GM12878 (cell line): ENCODE results near the gene SPON2. TPM values are rescaled to one million over a fixed set of nuclear protein-coding genes. Genes with fewer than 3 reads are reported as not detected.

Experiments used
- ATAC-seq: fragments of 200-7000 bp; cut with Tn5 transposase; 3 replicates; pipeline ENCODE4 v1.9.1; 2020; ENCODE audit warnings: mild to moderate bottlenecking, moderate library complexity
- BruUV-seq: library from RNA; stranded (reverse); fragments of 400-500 nt; replicated peaks from 2 replicates; lab custom pipeline; 2021; lab: Mats Ljungman, UMichigan
- CTCF ChIA-PET: fragments of 300-600 bp; sonication (Branson Sonifier 250); formaldehyde crosslinking; extraction: SDS; loops from one replicate; lab custom pipeline; 2021; ENCODE audit warnings: inconsistent platforms; lab: Yijun Ruan, JAX
- POLR2A ChIA-PET: fragments of 350-600 bp; formaldehyde crosslinking; extraction: SDS; loops from one replicate; lab custom pipeline; 2021; ENCODE audit warnings: inconsistent platforms; lab: Charles Lee
- RAD21 ChIA-PET: fragments of 300-600 bp; sonication (Branson Sonifier 250); formaldehyde crosslinking; loops from one replicate; lab custom pipeline; 2023; ENCODE audit warnings: antibody characterized with exemption; ENCODE audit not compliant: unreplicated experiment; lab: Charles Lee
- SMC1A ChIA-PET: fragments of 300-600 bp; sonication (Branson Sonifier 250); formaldehyde crosslinking; loops from one replicate; lab custom pipeline; 2023; ENCODE audit not compliant: unreplicated experiment, uncharacterized antibody; lab: Charles Lee
- DNase-seq: peaks from one replicate; pipeline ENCODE4 v3.0.0-alpha.2; 2011; ENCODE audit warnings: low read depth, low spot score
- FAIRE-seq: peaks from 3 replicates; lab custom pipeline; 2011; peaks lifted over from hg19 to GRCh38; lab: Jason Lieb, UNC
- H2AFZ ChIP-seq: 2 replicates; pipeline ENCODE4 v1.6.0; 2011; ENCODE audit warnings: low read depth, low read length, control low read depth; ENCODE audit not compliant: control insufficient read depth
- H3K27ac ChIP-seq: 2 replicates; pipeline ENCODE4 v1.5.1; 2011; ENCODE audit warnings: control low read depth; ENCODE audit not compliant: control insufficient read depth, insufficient read depth
- H3K27me3 ChIP-seq, 2 experiments: replicated peaks in 1 of 2; 2 replicates each; pipeline versions ENCODE4 v1.6.0 to v1.6.1; 2011; ENCODE audit warnings: low read length in 1 of 2; ENCODE audit not compliant: control insufficient read depth in 2 of 2, insufficient read depth in 2 of 2
- H3K36me3 ChIP-seq, 2 experiments: 2 replicates each; pipeline ENCODE4 v1.5.1; 2011; ENCODE audit warnings: low read length in 1 of 2; ENCODE audit not compliant: control insufficient read depth in 2 of 2, insufficient read depth in 2 of 2
- H3K4me1 ChIP-seq: 2 replicates; pipeline ENCODE4 v1.6.1; 2011; ENCODE audit warnings: mild to moderate bottlenecking, low read length, moderate library complexity, mixed read lengths; ENCODE audit not compliant: control insufficient read depth, insufficient read depth
- H3K4me2 ChIP-seq: 2 replicates; pipeline ENCODE4 v1.6.0; 2011; ENCODE audit warnings: control low read depth; ENCODE audit not compliant: control insufficient read depth, insufficient read depth
- H3K4me3 ChIP-seq: fragments of 200-600 bp; sonication (generic); 2 replicates; pipeline ENCODE4 v1.5.1; 2016
- H3K79me2 ChIP-seq: 2 replicates; pipeline ENCODE4 v1.6.0; 2011; ENCODE audit warnings: low read length; ENCODE audit not compliant: control insufficient read depth, insufficient read depth
- H3K9ac ChIP-seq: 2 replicates; pipeline ENCODE4 v1.8.0; 2011; ENCODE audit warnings: low read length, control low read depth, mixed read lengths; ENCODE audit not compliant: control insufficient read depth, insufficient read depth
- H3K9me3 ChIP-seq: replicated peaks from 3 replicates; pipeline ENCODE4 v1.5.1; 2011; ENCODE audit warnings: mild to moderate bottlenecking, low read length; ENCODE audit not compliant: control insufficient read depth, insufficient read depth
- H4K20me1 ChIP-seq: 2 replicates; pipeline ENCODE4 v1.6.0; 2011; ENCODE audit not compliant: control insufficient read depth, insufficient read depth
- ELK1 ChIP-seq: IDR thresholded peaks from 2 replicates; pipeline ENCODE4 v1.6.1; 2012; ENCODE audit warnings: low read depth, low read length, improper control_type of control experiment
- NFXL1 ChIP-seq: fragments of 450-650 bp; IDR thresholded peaks from 2 replicates; pipeline ENCODE4 v1.6.1; 2017; ENCODE audit warnings: antibody characterized with exemption, mild to moderate bottlenecking, borderline replicate concordance
- PRDM15 ChIP-seq: fragments of 450-650 bp; formaldehyde crosslinking; IDR thresholded peaks from 2 replicates; pipeline ENCODE4 v1.4.0; 2020; ENCODE audit warnings: mild to moderate bottlenecking, moderate library complexity
- TAF1 ChIP-seq: IDR thresholded peaks from 2 replicates; pipeline ENCODE4 v1.6.1; 2011; ENCODE audit warnings: mild to moderate bottlenecking, low read depth, low read length, borderline replicate concordance
- WGBS: methylation state at CpG from one replicate; pipeline ENCODE4 v1.1.6; 2016; ENCODE audit warnings: low lambda C conversion rate; ENCODE audit not compliant: insufficient replicate concordance, insufficient coverage; ENCODE audit errors: missing lambda C conversion rate; 5-methylcytosine and 5-hydroxymethylcytosine counted together
- in situ Hi-C: fragments of 300-500 bp; cut with MboI; formaldehyde crosslinking; loops from 9 replicates; pipeline ENCODE4 v1.14.3; 2018; ENCODE audit warnings: mixed read lengths
- intact Hi-C: fragments of 100-400 bp; cut with micrococcal nuclease; formaldehyde crosslinking; loops from one replicate; pipeline ENCODE4 v1.14.2; 2022; ENCODE audit not compliant: unreplicated experiment
- polyA plus RNA-seq, 11 experiments: library from polyadenylated mRNA; depleted of rRNA in 4 of 11; unstranded in 6 of 11; stranded (reverse) in 5 of 11; fragments of >200 nt; fragmentation: Nextera tagmentation in 4 of 11; fragmentation: Illumina TruSeq in 1 of 11; extraction: Ambion mirVana in 4 of 11; extraction: Trizol in 1 of 11; gene quantifications; 1 replicate in 1 of 11; 2 replicates in 10 of 11; pipeline versions ENCODE4 v1.2.1 to v1.2.3, GENCODE V29; 2011 to 2016; ENCODE audit warnings: inconsistent platforms in 2 of 11, missing spikeins in 2 of 11, low read depth in 1 of 11
- total RNA-seq, 4 experiments: library from RNA; depleted of rRNA in 3 of 4; stranded (reverse); fragments of >200 nt in 3 of 4; fragmentation: Illumina TruSeq in 1 of 4; extraction: Trizol in 1 of 4; gene quantifications; 2 replicates each; pipeline versions ENCODE4 v1.2.1 to v1.2.3, GENCODE V29; 2013 to 2021
- TF ChIP-seq, protein P1 (sequence below): fragments of 150-350 bp; IDR thresholded peaks from 2 replicates; pipeline ENCODE4 v1.6.1; 2014; ENCODE audit warnings: mild to moderate bottlenecking, low read depth, low read length
- TF ChIP-seq, protein P2 (sequence below): fragments of 450-650 bp; IDR thresholded peaks from 2 replicates; pipeline ENCODE4 v1.6.1; 2017; ENCODE audit warnings: mild to moderate bottlenecking, moderate library complexity

The SPON2 gene
- total and polyA plus RNA-seq, 10 of the 15 experiments (the other 5 are each of a cell fraction or from before 2014, with no cell fraction given): 1.1 to 11.2 (median 7.3) TPM

DNA sequence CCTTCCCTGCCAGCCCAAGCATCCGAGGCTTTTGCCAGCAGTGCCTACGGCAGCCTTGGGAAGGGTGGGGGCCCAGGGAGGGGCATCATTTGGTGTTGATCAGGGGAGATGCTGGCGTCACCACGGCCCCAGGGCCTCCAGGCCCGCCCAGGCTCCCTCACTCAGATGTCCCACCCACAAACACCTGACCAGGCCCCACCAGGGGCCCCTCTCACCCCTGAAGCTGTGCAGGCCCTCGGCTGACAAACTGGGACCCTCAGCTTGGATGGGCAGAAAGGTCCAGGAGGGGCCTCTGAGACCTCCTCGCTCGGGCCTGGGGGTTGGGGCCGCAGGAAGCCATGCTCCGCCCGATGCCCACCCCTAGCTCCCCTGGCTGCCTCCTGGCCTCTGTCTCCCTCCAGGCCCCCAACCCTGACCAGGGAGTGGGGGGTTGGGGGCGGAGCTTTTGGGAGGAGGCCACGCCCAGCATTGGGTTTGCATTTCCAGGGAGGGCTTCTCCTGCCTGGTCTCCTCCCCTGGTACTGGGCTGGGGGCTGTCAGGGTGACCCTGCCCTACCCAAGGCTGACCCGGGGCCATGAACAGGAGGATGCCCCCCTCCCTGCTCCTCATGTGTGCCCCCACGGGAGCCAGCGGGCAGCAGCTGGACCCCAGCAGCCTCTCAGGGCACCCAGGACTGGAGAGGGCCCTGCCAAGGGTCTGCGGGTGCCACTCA, 33.4 kb upstream of the SPON2 start (continued):
- no peak for TF ChIP-seq ELK1
- TF ChIP-seq, protein P1, sequence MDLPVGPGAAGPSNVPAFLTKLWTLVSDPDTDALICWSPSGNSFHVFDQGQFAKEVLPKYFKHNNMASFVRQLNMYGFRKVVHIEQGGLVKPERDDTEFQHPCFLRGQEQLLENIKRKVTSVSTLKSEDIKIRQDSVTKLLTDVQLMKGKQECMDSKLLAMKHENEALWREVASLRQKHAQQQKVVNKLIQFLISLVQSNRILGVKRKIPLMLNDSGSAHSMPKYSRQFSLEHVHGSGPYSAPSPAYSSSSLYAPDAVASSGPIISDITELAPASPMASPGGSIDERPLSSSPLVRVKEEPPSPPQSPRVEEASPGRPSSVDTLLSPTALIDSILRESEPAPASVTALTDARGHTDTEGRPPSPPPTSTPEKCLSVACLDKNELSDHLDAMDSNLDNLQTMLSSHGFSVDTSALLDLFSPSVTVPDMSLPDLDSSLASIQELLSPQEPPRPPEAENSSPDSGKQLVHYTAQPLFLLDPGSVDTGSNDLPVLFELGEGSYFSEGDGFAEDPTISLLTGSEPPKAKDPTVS: no peak
- no peak for TF ChIP-seq TAF1

DNA sequence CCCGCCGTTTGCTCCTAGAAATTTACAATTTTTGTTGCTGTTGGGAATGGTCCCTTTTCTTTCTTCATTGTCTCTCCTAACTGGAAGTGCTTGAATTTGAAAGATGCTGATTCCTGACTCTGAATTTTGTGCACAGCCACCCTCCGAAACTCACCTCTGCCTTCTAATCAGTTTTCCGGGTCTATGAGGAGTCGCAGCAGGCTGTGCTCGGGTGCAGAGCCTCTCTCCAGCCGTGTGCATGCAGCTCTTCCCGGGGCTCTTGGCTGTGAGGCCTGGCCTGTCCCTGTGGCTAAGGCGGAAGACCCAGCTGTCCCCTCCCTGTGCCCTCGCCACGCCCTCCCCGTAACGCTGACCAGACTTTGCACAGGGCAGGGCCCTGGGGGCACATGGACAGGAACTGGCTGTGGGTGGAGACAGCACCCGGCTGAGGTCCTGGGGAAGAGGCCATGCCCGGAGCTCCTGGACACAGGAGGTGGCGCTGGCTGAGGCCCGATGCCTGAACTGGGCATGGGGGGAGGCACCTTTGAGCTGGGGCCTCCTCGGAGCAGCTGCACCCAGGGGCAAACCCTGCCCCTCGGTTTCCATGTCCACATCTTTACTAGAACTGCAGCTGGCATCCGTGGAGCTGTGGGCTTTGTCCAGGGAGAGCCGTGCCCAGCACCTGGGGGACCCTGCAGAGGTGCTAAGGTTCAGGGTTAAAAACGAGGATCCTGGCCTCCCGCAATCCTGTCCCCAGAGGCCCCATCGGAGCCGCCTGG, 32.6 kb upstream of the SPON2 start:
- H3K4me3 ChIP-seq: no peak overlapping the region
- no peaks in the 10 kb centered on the region; a peak in 2 of 4 replicates for H3K36me3 ChIP-seq
- H3K27me3 ChIP-seq: no peaks in the 10 kb centered on the region
- intact Hi-C loops: loop anchor here (5.0 kb wide), 2 partner anchors 42 to 62 kb away; partner anchors contain the start of gene CTBP1
- no TSS peak for BruUV-seq
- ChIA-PET POLR2A (no interaction called here), RAD21 (interaction anchor here (0.5 kb wide), 1 partner anchor 19 kb away, joined by 4 read pairs; no protein-coding TSS in a partner anchor), SMC1A (interaction anchor here (1.3 to 2.6 kb wide), 3 partner anchors 15 to 42 kb away, joined by 5 to 18 read pairs (median 7); no protein-coding TSS in a partner anchor), CTCF (interaction anchor here (1.6 kb wide), 1 partner anchor 9 kb away, joined by 4 read pairs; no protein-coding TSS in a partner anchor)
- H3K4me2 ChIP-seq: no peak overlapping the region
- peaks cover 2% of the 10 kb centered on the region; the same call in 1 of the 3 replicates for H3K9me3 ChIP-seq
- 93% methylated on average over 25 of the region's 25 CpGs for WGBS
- ATAC-seq (no peak), DNase-seq (no peak), FAIRE-seq (no peak)
- H3K79me2 ChIP-seq: peaks cover 13% of the 10 kb centered on the region
- no peak overlapping the region for H3K27ac ChIP-seq
- H3K9ac ChIP-seq: no peak overlapping the region
- H4K20me1 ChIP-seq: no peaks in the 10 kb centered on the region
- H3K4me1 ChIP-seq: peaks cover 38% of the 10 kb centered on the region
- H2AFZ ChIP-seq: no peak overlapping the region
- in situ Hi-C loops: no loop called here
- TF ChIP-seq NFXL1 (no peak), PRDM15 (CRISPR knock-in tag) (no peak)
- TF ChIP-seq, protein P2, sequence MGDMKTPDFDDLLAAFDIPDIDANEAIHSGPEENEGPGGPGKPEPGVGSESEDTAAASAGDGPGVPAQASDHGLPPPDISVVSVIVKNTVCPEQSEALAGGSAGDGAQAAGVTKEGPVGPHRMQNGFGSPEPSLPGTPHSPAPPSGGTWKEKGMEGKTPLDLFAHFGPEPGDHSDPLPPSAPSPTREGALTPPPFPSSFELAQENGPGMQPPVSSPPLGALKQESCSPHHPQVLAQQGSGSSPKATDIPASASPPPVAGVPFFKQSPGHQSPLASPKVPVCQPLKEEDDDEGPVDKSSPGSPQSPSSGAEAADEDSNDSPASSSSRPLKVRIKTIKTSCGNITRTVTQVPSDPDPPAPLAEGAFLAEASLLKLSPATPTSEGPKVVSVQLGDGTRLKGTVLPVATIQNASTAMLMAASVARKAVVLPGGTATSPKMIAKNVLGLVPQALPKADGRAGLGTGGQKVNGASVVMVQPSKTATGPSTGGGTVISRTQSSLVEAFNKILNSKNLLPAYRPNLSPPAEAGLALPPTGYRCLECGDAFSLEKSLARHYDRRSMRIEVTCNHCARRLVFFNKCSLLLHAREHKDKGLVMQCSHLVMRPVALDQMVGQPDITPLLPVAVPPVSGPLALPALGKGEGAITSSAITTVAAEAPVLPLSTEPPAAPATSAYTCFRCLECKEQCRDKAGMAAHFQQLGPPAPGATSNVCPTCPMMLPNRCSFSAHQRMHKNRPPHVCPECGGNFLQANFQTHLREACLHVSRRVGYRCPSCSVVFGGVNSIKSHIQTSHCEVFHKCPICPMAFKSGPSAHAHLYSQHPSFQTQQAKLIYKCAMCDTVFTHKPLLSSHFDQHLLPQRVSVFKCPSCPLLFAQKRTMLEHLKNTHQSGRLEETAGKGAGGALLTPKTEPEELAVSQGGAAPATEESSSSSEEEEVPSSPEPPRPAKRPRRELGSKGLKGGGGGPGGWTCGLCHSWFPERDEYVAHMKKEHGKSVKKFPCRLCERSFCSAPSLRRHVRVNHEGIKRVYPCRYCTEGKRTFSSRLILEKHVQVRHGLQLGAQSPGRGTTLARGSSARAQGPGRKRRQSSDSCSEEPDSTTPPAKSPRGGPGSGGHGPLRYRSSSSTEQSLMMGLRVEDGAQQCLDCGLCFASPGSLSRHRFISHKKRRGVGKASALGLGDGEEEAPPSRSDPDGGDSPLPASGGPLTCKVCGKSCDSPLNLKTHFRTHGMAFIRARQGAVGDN: no peak
